T47D (cell line): ENCODE measurements around the gene MYH2.

ENCODE experiments used
- DNase-seq, 2 experiments: peaks; one replicate each; pipeline versions ENCODE4 v3.0.0 to v3.0.0-alpha.2; 2011 to 2012; ENCODE audit warnings: low read depth in 1 of 2, low spot score in 1 of 2
- JUND ChIP-seq: IDR thresholded peaks from 2 replicates; pipeline ENCODE4 v1.6.1; 2012; ENCODE audit warnings: low read depth
- in situ Hi-C: cut with HindIII; loops from 2 replicates; pipeline ENCODE4 v1.10.0; 2016; ENCODE audit warnings: low sequenced_read_pairs, low pct_unique_long_range_greater_than_20kb

MYH2 gene

DNA sequence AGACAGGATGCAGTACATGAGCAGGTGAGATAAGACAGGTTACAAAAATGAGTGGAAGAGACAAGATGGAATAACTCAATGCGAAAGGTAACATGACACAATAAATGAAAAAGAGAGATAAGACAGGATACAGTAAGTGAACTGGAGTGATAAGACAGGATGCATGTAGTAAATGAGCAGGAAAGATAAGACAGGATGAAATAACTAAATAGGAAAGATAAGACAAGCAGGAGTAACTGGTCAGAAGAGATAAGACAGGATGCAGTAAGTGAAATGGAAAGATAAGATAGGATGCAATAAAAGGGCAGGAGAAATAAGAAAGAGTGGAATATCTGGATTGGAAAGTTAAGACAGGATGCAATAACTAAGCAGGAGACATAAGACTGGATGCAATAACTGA is 71.8 kb downstream of the MYH2 start:
- in situ Hi-C loops = no loop called here
- no peak for TF ChIP-seq JUND
- DNase-seq = no peak

DNA sequence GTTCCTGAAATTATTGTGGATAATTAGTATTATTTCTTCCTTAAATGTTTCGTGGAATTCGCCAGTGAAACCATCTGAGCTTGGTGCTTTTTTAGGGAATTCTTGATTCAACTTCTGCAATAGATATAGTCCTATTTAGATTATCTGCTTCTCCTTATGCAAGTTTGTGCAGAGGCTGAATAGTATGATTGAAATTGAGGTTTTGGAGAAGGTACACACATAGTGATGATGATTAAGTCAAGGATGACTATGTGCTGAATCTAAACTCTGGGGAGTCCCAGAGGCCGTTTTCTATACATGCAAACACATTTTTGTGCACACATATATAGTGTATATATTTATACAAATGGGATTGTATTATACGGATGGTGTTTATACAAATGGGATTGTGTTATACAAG is 74.9 kb downstream of the MYH2 start:
- no peak for DNase-seq
- in situ Hi-C loops = no loop called here
- no peak for TF ChIP-seq JUND

DNA sequence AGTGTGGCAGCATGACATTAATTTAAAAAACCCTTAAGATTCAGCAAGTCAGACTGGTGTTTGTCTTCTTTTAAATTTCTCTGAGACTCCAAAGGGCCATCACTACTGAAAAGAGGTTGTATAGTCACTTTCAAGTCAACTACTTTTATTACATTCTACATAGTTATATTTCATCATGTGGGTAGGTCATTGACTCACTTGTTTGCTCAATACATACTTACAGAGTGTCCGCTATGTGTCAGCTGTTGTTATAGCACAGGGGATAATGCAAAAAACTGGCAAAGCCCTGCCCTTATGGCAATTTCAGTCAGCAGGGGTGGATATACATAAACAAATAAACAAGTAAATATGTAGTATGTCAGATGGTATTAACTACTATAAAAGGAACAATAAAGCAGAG is 77.6 kb downstream of the MYH2 start:
- TF ChIP-seq JUND = no peak
- no peak for DNase-seq
- in situ Hi-C loops = no loop called here
